Activated naive CD4-positive, alpha-beta T cell treated with anti-CD3 and anti-CD28 coated beads, Interleukin-2, amount 50 U/mL, for 72 hours (primary cell): ENCODE measurements around the gene ACAD10. TPM values are rescaled to one million over a fixed set of nuclear protein-coding genes. Genes with fewer than 3 reads are reported as not detected.

Experiments used
- total RNA-seq, 2 donors: library from RNA; stranded (reverse); gene quantifications; one replicate each; pipeline ENCODE4 v1.2.3, GENCODE V29; 2022

Gene ACAD10
- total RNA-seq, 2 donors from 2014 or later, result 23.3 to 31.4 TPM

Other genes starting within 250 kb of the ACAD10 start
- 10 to 100 TPM; 51.6 to 63.3 TPM for gene ATXN2, start 86.7 kb upstream of the ACAD10 start, total RNA-seq
- 10 to 100 TPM; 17.1 to 18.8 TPM for gene BRAP, start 97 bp upstream of the ACAD10 start, total RNA-seq
- gene ALDH2, start 80.9 kb downstream of the ACAD10 start, total RNA-seq, result 1 to 10 TPM; 2.4 to 3.2 TPM
- 10 to 100 TPM; 31.8 to 61.3 TPM for gene MAPKAPK5, start 156.2 kb downstream of the ACAD10 start, total RNA-seq